ENCODE results near the gene BNIP3. TPM values are rescaled to one million over a fixed set of nuclear protein-coding genes. Genes with fewer than 3 reads are reported as not detected.
A peak's percentile ranks its signal among the peaks of the same experiment; 100 is the strongest.
"Not testable (repeated sequence)": the region's sequence is repeated elsewhere in the genome, so short reads cannot be mapped to it uniquely, and the experiment has no call there.

BNIP3 gene
- total and polyA plus RNA-seq, 2 of the 8 experiments (the other 6 are each of a cell fraction or from before 2014, with no cell fraction given), result 25.8 to 58.9 TPM

- CTCF ChIA-PET (ENCODE audit: partially characterized antibody), result interaction anchor here (0.6 to 3.1 kb wide), 4 partner anchors 11 to 35 kb away, joined by 4 to 15 read pairs (median 5); no protein-coding TSS in a partner anchor
- not testable (repeated sequence) for H2BK20ac ChIP-seq (ENCODE audit: low read length); H3K79me1 ChIP-seq (ENCODE audit: low read depth, low read length); H3K79me2 ChIP-seq (ENCODE audit: control insufficient read depth in 1 of 2, insufficient read depth in 2 of 2, low read length in 2 of 2); H3K23me2 ChIP-seq (ENCODE audit: low read depth, low read length); H2BK15ac ChIP-seq (ENCODE audit: low read length); H3K9ac ChIP-seq (replicated peaks in 1 of 4; ENCODE audit: extremely low read depth in 1 of 4, low read depth in 3 of 4, low read length in 3 of 4); H2BK12ac ChIP-seq (ENCODE audit: low read depth, low read length); H3K18ac ChIP-seq (ENCODE audit: extremely low read depth, low read length); H4K20me1 ChIP-seq (replicated peaks in 1 of 2; ENCODE audit: control insufficient read depth in 1 of 2, insufficient read depth in 2 of 2, low read length in 2 of 2); H4K8ac ChIP-seq (ENCODE audit: extremely low read depth, insufficient read depth, low read length); H3K14ac ChIP-seq (ENCODE audit: insufficient read length); FAIRE-seq; H3K23ac ChIP-seq (ENCODE audit: insufficient read length); H4K5ac ChIP-seq (ENCODE audit: insufficient read length, low read depth, low read length); H3K4me3 ChIP-seq (ENCODE audit: extremely low read depth in 1 of 4, insufficient read depth in 2 of 4, low read depth in 3 of 4, low read length in 4 of 4); H2AFZ ChIP-seq (ENCODE audit: low read length); H2AK5ac ChIP-seq (ENCODE audit: low read depth, low read length); H3K9me3 ChIP-seq (ENCODE audit: insufficient read depth in 2 of 2, low read depth in 1 of 2, low read length in 1 of 2); H4K91ac ChIP-seq (replicated peaks; ENCODE audit: insufficient read length, low read length); H3K27ac ChIP-seq (ENCODE audit: low read depth, low read length); H3K56ac ChIP-seq (replicated peaks; ENCODE audit: insufficient read length, low read depth, low read length); DNase-seq (ENCODE audit: low read depth in 1 of 2, low spot score in 2 of 2); H3K4me2 ChIP-seq (ENCODE audit: insufficient read depth in 1 of 2, low read depth in 2 of 2, low read length in 2 of 2); H2BK120ac ChIP-seq (replicated peaks; ENCODE audit: low read depth, low read length); H2BK5ac ChIP-seq (ENCODE audit: low read depth, low read length); H3K4ac ChIP-seq (replicated peaks; ENCODE audit: insufficient read length, low read depth, low read length); H3K36me3 ChIP-seq (ENCODE audit: control insufficient read depth in 2 of 4, insufficient read depth in 4 of 4, low read length in 3 of 4); H3K4me1 ChIP-seq (replicated peaks in 1 of 4; ENCODE audit: control insufficient read depth in 3 of 4, insufficient read depth in 4 of 4, low read length in 3 of 4)
- peaks cover 8 to 20% (median 17%) of the 10 kb centered on the region in 4 experiments for H3K27me3 ChIP-seq (replicated peaks in 1 of 4; ENCODE audit: control insufficient read depth in 3 of 4, extremely low read depth in 1 of 4, insufficient read depth in 3 of 4, low read length in 3 of 4)
- 91% methylated on average over 7 of the region's 7 CpGs; no CpG with 5 or more reads in 1 of the 2 experiments for WGBS, 2 experiments (ENCODE audit: extremely low coverage in 1 of 2, insufficient coverage in 1 of 2, insufficient read length in 1 of 2, insufficient replicate concordance in 2 of 2, low coverage in 1 of 2, low lambda C conversion rate in 2 of 2, missing lambda C conversion rate in 1 of 2)
- 0 out of 4 replicates have a peak, but pooled peaks of 1 of the 3 experiments have one; percentile 5 for TF ChIP-seq CTCF (IDR thresholded peaks at IDR 0.05; ENCODE audit: control extremely low read depth in 1 of 3, insufficient read depth in 1 of 3, low read depth in 1 of 3, low read length in 3 of 3)
- peak; percentile 23 to 44; a peak in 1 of 4 replicates for TF ChIP-seq RAD21 (IDR thresholded peaks at IDR 0.05 in 1 of 2, conservative IDR thresholded peaks at IDR 0.05 in 1 of 2; ENCODE audit: low read depth in 2 of 2, low read length in 2 of 2)
- POLR2A ChIA-PET (ENCODE audit: partially characterized antibody), result interaction anchor here (0.7 kb wide), 1 partner anchor 37 kb away, joined by 3 read pairs; no protein-coding TSS in a partner anchor
Measured at GRCh38 chr10:131986851-131987250, 5.1 kb upstream of the BNIP3 start.
